Activated gamma-delta T cell treated with Interleukin-2 at 50 U/mL for 16 hours (primary cell): Measurements from ENCODE around the gene PRKCZ.

Experiments
- DNase-seq: peaks from one replicate; pipeline ENCODE4 v3.0.0-alpha.2; 2020

PRKCZ gene

DNA sequence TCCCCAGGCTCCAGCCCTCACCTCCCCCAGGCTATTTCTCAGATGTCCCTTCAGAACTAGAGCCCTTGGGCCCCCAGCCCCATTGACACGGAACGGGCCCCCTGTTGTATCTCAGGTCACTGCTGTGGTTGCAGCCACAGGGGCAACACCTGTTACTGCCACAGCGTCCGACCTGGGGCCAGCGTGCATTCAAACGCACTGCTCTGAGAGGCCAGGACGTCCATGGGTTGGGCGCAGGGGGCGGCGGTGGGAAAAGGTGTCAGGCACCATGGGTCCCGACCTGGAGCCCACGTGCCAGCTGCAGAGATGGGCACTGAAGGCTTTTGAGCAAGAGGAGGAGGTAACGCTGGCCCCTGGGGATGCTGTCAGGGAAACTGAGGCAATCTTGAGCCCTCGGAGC is 131.1 kb downstream of the PRKCZ start:
- DNase-seq: no peak

GRCh38 chr1:2181752-2182151 is 131.5 kb downstream of the PRKCZ start:
- DNase-seq: no peak

GRCh38 chr1:2182376-2182775 is 132.2 kb downstream of the PRKCZ start:
- no peak for DNase-seq

DNA sequence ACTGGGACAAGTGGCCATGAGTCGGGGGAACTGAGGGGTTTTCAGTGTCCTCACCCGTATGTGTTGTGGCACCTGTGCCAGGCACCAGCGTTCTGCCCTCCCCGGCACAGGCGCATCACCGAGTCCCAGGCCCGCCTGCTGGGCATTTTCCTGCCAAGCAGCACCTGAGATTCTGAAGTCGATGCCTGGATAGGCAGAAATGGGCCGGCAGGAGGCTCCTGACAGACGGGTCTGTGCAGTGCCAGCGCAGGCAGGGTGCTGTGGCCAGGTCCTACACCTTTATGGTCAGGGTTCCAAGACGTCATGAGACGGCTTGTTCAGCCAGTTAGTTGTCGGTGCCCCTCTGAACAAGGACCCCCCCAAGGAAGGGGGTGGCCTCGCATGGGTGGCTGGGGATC is 133.7 kb downstream of the PRKCZ start:
- DNase-seq: no peak

- DNase-seq: no peak
These were observed 134.3 kb downstream of the PRKCZ start for GRCh38 chr1:2184531-2184930.

- no peak for DNase-seq
These were observed 134.7 kb downstream of the PRKCZ start for GRCh38 chr1:2184934-2185333.

DNA sequence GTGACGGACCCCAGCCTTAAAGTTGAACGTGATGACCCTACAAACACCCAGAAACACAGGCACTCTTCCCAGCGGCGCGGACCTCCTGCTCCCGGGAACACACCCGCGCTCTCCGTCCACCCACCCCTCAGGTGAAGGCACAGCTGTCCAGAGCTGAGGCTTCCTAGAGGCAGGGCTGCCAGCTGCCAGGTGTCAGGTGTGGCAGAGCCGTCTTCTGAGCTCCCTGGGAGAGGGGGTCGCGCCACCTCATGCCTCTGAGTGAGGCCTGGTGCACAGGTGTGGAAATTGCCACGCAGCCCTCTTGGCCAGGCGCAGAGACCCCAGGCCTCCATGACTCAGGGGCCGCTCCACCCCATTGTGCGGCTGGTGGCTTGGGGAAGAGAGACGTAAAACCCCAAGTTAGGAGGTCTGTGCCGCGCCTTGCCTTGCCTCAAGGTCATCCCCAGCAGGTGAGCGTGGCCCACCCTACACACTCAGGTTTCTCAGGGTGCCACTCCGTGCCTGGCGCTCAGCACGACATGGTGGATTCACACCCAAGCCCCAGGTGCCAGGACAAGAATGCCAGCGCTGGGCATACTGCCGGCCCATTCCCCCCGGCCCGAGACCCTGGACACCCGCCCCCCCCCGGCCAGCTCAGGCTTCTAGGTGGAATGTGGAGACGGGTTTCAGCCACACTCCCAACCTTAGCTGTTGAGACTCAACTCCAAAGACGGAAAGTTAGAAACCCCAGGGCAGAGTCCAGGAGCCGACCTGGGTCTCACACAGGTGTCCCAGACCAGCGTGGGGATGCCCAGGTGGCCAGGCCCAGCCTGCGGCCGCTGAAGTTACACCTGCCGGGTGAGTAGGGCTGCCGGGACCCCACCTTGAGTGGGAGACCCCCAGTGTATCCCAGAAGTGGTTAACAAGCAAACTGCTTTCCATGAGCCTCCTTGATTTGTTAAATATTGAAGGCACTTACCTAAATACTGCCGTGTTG is 136.0 kb downstream of the PRKCZ start:
- DNase-seq: no peak

DNA sequence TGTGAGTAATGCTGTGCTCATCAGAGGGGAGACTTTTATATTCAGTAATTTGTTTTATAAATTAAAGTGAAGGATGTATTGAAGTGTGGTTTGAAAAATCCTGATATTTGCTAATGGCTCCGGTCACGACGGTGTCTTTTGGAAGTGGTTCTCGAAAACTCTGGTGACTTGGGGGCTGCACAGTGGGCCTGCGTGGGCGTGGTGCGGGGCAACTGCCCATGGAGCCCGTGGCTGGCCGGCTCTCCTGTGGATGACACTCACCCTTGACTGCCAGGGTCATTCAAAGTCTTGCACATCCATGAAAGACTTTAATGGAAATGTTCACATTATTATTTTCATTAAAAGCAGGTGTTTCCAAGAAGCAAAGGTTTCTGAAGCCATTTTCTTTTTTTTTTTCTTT is 136.7 kb downstream of the PRKCZ start:
- DNase-seq: no peak

- no peak for DNase-seq
These were observed 137.4 kb downstream of the PRKCZ start for GRCh38 chr1:2187619-2188018.

DNA sequence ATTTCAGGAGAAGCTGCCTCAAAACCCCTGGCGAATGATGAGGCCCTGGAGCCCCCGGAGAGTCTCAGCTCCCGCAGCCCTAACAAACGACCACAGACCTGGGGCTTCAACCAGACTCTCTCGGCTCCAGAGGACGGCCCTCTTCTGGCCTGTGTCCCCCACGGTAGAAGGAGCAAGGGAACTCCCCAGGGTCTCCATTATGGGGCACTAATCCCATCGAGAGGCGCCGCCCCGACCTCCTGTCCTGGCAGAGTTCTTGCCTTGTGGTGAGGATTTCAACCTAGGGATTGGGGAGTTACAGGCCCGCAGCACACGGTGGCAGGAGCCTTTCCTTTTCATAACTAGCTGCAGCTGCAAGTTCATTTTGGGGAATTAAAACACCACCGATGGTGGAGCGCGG is 138.1 kb downstream of the PRKCZ start:
- no peak for DNase-seq

GRCh38 chr1:2189459-2190425 is 139.5 kb downstream of the PRKCZ start:
- peak; percentile 90 for DNase-seq

- no peak for DNase-seq
These were observed 140.3 kb downstream of the PRKCZ start for GRCh38 chr1:2190491-2190976.

GRCh38 chr1:2192031-2192995 is 142.1 kb downstream of the PRKCZ start:
- DNase-seq: no peak

GRCh38 chr1:2193514-2194281 is 143.5 kb downstream of the PRKCZ start:
- DNase-seq: no peak

- peak; percentile 68 for DNase-seq
These were observed 144.2 kb downstream of the PRKCZ start, which contains the start of gene FAAP20 for GRCh38 chr1:2194319-2194897. Gene FAAP20, minus strand, starts transcription at chr1:2194772. Its CDS starts 23 bp downstream, at chr1:2194749.

- DNase-seq: peak; percentile 85
These were observed 144.9 kb downstream of the PRKCZ start for GRCh38 chr1:2194898-2195673.

GRCh38 chr1:2195785-2196184 is 145.6 kb downstream of the PRKCZ start:
- DNase-seq: no peak

DNA sequence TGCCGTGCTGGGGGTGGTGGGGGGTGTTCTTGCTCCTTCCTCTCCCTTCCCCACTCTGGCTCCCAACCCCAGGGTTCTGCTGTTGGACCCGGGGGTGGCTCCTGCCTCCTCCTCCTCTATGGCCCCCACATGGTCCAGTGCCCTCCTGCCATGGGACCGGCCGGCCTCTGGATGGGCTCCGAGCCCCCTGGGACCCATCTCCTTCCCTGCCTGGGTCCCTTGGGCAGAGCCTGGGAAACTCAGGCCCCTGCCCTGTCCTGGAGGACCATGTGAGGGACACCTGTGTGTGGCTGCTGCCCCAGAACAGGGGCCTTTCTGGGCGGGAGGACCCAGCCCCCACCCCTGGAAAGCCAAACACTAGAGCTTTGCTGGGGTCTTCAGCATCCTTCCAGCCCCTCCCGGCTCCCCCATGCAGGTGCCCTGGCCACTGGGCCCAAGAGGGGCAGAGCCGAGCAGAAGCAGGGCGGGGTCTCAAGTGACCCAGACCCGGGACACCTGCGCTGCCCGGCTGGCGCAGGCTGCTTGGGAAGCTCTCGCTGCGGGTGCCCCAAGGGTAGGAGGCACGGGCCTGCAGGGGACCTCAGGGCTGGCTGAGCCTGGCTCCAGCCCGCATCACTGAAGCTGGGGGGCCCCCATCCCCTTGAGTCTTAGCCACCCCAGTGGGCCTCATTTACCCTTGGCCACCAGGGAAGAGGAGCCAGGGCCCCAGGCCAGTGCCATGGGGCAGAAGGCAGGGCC is 146.9 kb downstream of the PRKCZ start:
- DNase-seq: no peak

DNA sequence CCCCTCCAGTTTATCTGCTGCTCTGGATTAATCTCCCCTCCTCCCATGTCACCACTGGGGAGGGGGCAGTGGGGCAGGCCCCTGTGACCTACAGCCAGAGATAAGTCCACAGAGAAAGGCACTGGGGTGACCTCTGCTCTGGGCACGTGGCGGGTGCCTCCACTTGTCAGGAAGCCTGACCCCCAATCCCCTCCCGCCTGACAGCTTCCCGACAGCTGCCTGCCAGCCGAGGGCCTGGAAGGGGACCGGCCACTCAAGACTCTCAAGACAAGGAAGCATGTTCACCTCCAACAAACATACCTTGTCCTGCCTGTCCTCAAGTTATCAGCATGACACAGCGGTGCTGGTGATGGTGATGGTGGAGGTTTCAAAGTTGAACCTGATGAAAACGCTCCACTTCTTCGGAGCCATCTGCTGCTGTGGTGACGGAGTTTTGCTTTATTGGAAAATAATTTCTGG is 147.5 kb downstream of the PRKCZ start:
- no peak for DNase-seq
